ENCODE data around the gene RPL15.

DNA sequence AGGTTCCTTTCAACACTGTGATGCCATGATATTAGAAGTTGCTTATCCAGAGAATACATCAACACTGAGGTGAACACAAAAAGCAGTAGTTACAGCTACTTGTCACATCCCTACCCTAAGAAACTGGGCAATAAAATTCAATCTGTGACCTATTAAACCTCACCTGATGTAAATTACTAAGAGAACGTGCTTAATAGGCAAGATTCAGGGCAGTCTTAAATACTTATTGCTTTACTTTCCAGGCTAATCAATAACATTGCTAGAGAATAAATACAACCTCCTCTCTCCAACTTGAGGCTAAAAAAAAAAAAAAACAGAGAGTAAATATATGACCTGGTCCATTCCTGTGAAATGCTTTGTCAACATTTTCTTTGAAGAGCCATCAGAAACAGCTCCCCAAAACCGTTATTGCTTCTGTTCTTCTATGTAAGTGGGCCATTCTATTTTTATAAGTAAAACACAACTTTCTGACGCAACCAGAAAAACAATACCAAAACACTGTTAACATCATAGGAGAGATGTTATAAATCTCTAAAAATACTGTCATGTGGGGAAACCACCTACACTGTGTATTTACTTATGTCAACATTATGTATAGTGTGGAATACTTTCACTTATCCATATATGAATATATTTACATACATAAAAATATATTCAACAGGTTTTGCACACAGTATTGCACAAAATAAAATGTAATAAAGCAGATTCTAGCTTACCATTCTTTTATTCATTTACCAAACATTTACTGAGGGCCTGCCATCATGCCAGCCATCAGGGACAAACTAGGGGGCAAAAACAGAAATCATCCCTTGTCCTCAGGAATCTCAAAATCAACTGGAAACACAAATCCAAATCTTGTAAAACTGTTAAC lies 2.8 kb upstream of the RPL15 start:
- TF ChIP-seq, protein P1, sequence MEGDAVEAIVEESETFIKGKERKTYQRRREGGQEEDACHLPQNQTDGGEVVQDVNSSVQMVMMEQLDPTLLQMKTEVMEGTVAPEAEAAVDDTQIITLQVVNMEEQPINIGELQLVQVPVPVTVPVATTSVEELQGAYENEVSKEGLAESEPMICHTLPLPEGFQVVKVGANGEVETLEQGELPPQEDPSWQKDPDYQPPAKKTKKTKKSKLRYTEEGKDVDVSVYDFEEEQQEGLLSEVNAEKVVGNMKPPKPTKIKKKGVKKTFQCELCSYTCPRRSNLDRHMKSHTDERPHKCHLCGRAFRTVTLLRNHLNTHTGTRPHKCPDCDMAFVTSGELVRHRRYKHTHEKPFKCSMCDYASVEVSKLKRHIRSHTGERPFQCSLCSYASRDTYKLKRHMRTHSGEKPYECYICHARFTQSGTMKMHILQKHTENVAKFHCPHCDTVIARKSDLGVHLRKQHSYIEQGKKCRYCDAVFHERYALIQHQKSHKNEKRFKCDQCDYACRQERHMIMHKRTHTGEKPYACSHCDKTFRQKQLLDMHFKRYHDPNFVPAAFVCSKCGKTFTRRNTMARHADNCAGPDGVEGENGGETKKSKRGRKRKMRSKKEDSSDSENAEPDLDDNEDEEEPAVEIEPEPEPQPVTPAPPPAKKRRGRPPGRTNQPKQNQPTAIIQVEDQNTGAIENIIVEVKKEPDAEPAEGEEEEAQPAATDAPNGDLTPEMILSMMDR (IDR thresholded peaks at IDR 0.05) = no peak
- TF ChIP-seq EZH2 (IDR thresholded peaks at IDR 0.05) = no peak
